K562 (cell line): ENCODE results near the gene ZNF749. TPM values are rescaled to one million over a fixed set of nuclear protein-coding genes. Genes with fewer than 3 reads are reported as not detected.
A peak's percentile ranks its signal among the peaks of the same experiment; 100 is the strongest.

ENCODE experiments used
- ESRRB ChIP-seq: fragments of 250-450 bp; sonication (Bioruptor Pico); IDR thresholded peaks from 2 replicates; pipeline ENCODE4 v1.5.0; 2020; ENCODE audit warnings: mild to moderate bottlenecking, moderate library complexity, borderline replicate concordance
- JUN ChIP-seq, 2 experiments: sonication (generic) in 1 of 2; formaldehyde crosslinking in 1 of 2; IDR thresholded peaks; 2 replicates each; pipeline versions ENCODE4 v1.6.1 to v1.8.0; 2012 to 2022; ENCODE audit warnings: borderline replicate concordance in 2 of 2, mild to moderate bottlenecking in 2 of 2, improper control_type of control experiment in 1 of 2, low read depth in 1 of 2, low read length in 1 of 2, missing genetic modification reagents in 1 of 2
- MAFF ChIP-seq: IDR thresholded peaks from 2 replicates; pipeline ENCODE4 v1.6.1; 2012; ENCODE audit warnings: low read length, improper control_type of control experiment
- MAFK ChIP-seq: IDR thresholded peaks from 2 replicates; pipeline ENCODE4 v1.6.1; 2011; ENCODE audit warnings: low read length, improper control_type of control experiment
- RERE ChIP-seq: sonication (generic); formaldehyde crosslinking; IDR thresholded peaks from 2 replicates; pipeline ENCODE4 v1.8.0; 2023; ENCODE audit warnings: missing genetic modification reagents, mild to moderate bottlenecking, borderline replicate concordance
- SAFB ChIP-seq: fragments of 200-400 bp; formaldehyde crosslinking; IDR thresholded peaks from 2 replicates; pipeline ENCODE4 v1.6.1; 2017; ENCODE audit warnings: low read depth, low read length, borderline replicate concordance
- SMAD4 ChIP-seq: fragments of 250-450 bp; sonication (Bioruptor Pico); conservative IDR thresholded peaks from 2 replicates; pipeline ENCODE4 v1.8.0; 2021; ENCODE audit warnings: inconsistent platforms, mild to moderate bottlenecking, moderate library complexity
- ZNF740 ChIP-seq, 3 experiments: fragments of 200-800 bp in 1 of 3; sonication (Bioruptor generic) in 1 of 3; sonication (generic) in 1 of 3; formaldehyde crosslinking in 1 of 3; IDR thresholded peaks; 2 replicates each; pipeline versions ENCODE4 v1.6.1 to v1.8.0; 2016 to 2022; ENCODE audit warnings: mild to moderate bottlenecking in 2 of 3, missing compliant biosample characterization in 2 of 3, missing genetic modification characterization in 2 of 3, missing genetic modification reagents in 1 of 3
- polyA plus RNA-seq, 8 experiments: library from polyadenylated mRNA; depleted of rRNA in 4 of 8; stranded (reverse) in 5 of 8; unstranded in 3 of 8; fragments of >200 nt; fragmentation: Nextera tagmentation in 2 of 8; fragmentation: Illumina TruSeq in 1 of 8; extraction: Ambion mirVana in 2 of 8; extraction: Trizol in 1 of 8; gene quantifications; 2 replicates each; pipeline versions ENCODE4 v1.2.1 to v1.2.3, GENCODE V29; 2011 to 2014; ENCODE audit warnings: inconsistent platforms in 1 of 8, missing spikeins in 1 of 8
- total RNA-seq, 7 experiments: library from RNA; depleted of rRNA in 6 of 7; stranded (reverse); fragments of >200 nt in 6 of 7; fragmentation: Illumina TruSeq in 2 of 7; extraction: Trizol in 2 of 7; gene quantifications; 2 replicates each; pipeline versions ENCODE4 v1.2.1 to v1.2.3, GENCODE V29; 2011 to 2021; ENCODE audit warnings: low replicate concordance in 1 of 7
- TF ChIP-seq, protein P1 (sequence below), 2 experiments: fragments of 450-650 bp; formaldehyde crosslinking in 1 of 2; IDR thresholded peaks; 2 replicates each; pipeline versions ENCODE4 v1.4.0 to v1.6.1; 2014 to 2020; ENCODE audit warnings: mild to moderate bottlenecking in 2 of 2, borderline replicate concordance in 1 of 2, low read depth in 1 of 2

Gene ZNF749
- total and polyA plus RNA-seq, 9 of the 15 experiments (the other 6 are each of a cell fraction or from before 2014, with no cell fraction given), result 5.3 to 33.2 (median 15.0) TPM

GRCh38 chr19:57435062-57435978 lies at the start of gene ZNF749 (continued):
- TF ChIP-seq, protein P1, sequence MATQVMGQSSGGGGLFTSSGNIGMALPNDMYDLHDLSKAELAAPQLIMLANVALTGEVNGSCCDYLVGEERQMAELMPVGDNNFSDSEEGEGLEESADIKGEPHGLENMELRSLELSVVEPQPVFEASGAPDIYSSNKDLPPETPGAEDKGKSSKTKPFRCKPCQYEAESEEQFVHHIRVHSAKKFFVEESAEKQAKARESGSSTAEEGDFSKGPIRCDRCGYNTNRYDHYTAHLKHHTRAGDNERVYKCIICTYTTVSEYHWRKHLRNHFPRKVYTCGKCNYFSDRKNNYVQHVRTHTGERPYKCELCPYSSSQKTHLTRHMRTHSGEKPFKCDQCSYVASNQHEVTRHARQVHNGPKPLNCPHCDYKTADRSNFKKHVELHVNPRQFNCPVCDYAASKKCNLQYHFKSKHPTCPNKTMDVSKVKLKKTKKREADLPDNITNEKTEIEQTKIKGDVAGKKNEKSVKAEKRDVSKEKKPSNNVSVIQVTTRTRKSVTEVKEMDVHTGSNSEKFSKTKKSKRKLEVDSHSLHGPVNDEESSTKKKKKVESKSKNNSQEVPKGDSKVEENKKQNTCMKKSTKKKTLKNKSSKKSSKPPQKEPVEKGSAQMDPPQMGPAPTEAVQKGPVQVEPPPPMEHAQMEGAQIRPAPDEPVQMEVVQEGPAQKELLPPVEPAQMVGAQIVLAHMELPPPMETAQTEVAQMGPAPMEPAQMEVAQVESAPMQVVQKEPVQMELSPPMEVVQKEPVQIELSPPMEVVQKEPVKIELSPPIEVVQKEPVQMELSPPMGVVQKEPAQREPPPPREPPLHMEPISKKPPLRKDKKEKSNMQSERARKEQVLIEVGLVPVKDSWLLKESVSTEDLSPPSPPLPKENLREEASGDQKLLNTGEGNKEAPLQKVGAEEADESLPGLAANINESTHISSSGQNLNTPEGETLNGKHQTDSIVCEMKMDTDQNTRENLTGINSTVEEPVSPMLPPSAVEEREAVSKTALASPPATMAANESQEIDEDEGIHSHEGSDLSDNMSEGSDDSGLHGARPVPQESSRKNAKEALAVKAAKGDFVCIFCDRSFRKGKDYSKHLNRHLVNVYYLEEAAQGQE (IDR thresholded peaks at IDR 0.05; ENCODE audit: borderline replicate concordance), result no peak
- TF ChIP-seq, protein P1 (CRISPR knock-in tag; IDR thresholded peaks at IDR 0.05; ENCODE audit: low read depth), result no peak
- TF ChIP-seq SMAD4 (CRISPR knock-in tag) (0 out of 2 replicates have a peak, but pooled peaks have one; percentile 29), SAFB (no peak), MAFK (no peak), JUN (IDR thresholded peaks at IDR 0.05; ENCODE audit: borderline replicate concordance, low read depth, low read length) (peak; percentile 61; the same call in 1 of the 2 replicates), JUN (CRISPR knock-in tag; IDR thresholded peaks at IDR 0.05; ENCODE audit: borderline replicate concordance) (no peak), ESRRB (CRISPR knock-in tag) (no peak), MAFF (no peak), ZNF740 (CRISPR knock-in tag; IDR thresholded peaks at IDR 0.05) (no peak), ZNF740 (tag; IDR thresholded peaks at IDR 0.05) (no peak), RERE (no peak)
